GM23338 (cell line): ENCODE measurements around the gene CARMIL1. TPM values are rescaled to one million over a fixed set of nuclear protein-coding genes. Genes with fewer than 3 reads are reported as not detected.

ENCODE experiments used
- ATAC-seq: fragments of 200-7000 bp; cut with Tn5 transposase; 3 replicates; pipeline ENCODE4 v1.9.1; 2020
- DNase-seq: peaks from one replicate; pipeline ENCODE4 v3.0.0-alpha.2; 2015; ENCODE audit warnings: low spot score
- H2AFZ ChIP-seq: fragments of 200-600 bp; sonication (generic); 2 replicates; pipeline ENCODE4 v1.8.0; 2016; ENCODE audit warnings: antibody characterized with exemption, mild to moderate bottlenecking, moderate library complexity
- H3F3A ChIP-seq: fragments of 200-600 bp; sonication (generic); replicated peaks from 2 replicates; pipeline ENCODE4 v1.8.0; 2017; ENCODE audit warnings: antibody characterized with exemption, mixed run types, low read depth
- H3K27ac ChIP-seq: fragments of 200-600 bp; sonication (generic); 2 replicates; pipeline ENCODE4 v1.6.1; 2016; ENCODE audit warnings: low read depth
- H3K27me3 ChIP-seq: fragments of 200-600 bp; sonication (generic); 2 replicates; pipeline ENCODE4 v1.8.0; 2016; ENCODE audit warnings: mild to moderate bottlenecking, mixed run types, moderate library complexity; ENCODE audit not compliant: insufficient read depth
- H3K36me3 ChIP-seq: fragments of 200-600 bp; sonication (generic); 2 replicates; pipeline ENCODE4 v1.8.0; 2016; ENCODE audit warnings: mild to moderate bottlenecking; ENCODE audit not compliant: insufficient read depth
- H3K4me1 ChIP-seq: fragments of 200-600 bp; sonication (generic); 2 replicates; pipeline ENCODE4 v1.8.0; 2016; ENCODE audit warnings: mild to moderate bottlenecking, moderate library complexity; ENCODE audit not compliant: insufficient read depth
- H3K4me2 ChIP-seq: fragments of 200-600 bp; sonication (generic); 2 replicates; pipeline ENCODE4 v1.7.1; 2017; ENCODE audit warnings: mixed run types
- H3K4me3 ChIP-seq: fragments of 200-600 bp; sonication (generic); 2 replicates; pipeline ENCODE4 v1.6.1; 2016; ENCODE audit warnings: mixed run types
- H3K79me2 ChIP-seq: fragments of 200-600 bp; sonication (generic); replicated peaks from 2 replicates; pipeline ENCODE4 v1.8.0; 2017; ENCODE audit warnings: mild to moderate bottlenecking; ENCODE audit not compliant: insufficient read depth
- H3K9me2 ChIP-seq: fragments of 200-600 bp; sonication (generic); 2 replicates; pipeline ENCODE4 v1.8.0; 2017; ENCODE audit not compliant: insufficient read depth
- H4K20me1 ChIP-seq: fragments of 200-600 bp; sonication (generic); replicated peaks from 2 replicates; pipeline ENCODE4 v1.8.0; 2017; ENCODE audit warnings: mild to moderate bottlenecking; ENCODE audit not compliant: insufficient read depth
- H3K27ac Mint-ChIP-seq: 2 replicates; pipeline ENCODE4 v1.8.0; 2020; ENCODE audit warnings: inconsistent platforms, mild to moderate bottlenecking, moderate library complexity, mixed read lengths
- H3K27me3 Mint-ChIP-seq: 3 replicates; pipeline ENCODE4 v1.8.0; 2022; ENCODE audit warnings: low read depth, mild to moderate bottlenecking, moderate library complexity, mixed read lengths, inconsistent platforms; ENCODE audit not compliant: insufficient read depth, poor library complexity
- H3K36me3 Mint-ChIP-seq: 3 replicates; pipeline ENCODE4 v1.8.0; 2021; ENCODE audit warnings: low read depth, mild to moderate bottlenecking, inconsistent platforms, moderate library complexity, mixed read lengths
- H3K4me1 Mint-ChIP-seq: 3 replicates; pipeline ENCODE4 v1.8.0; 2020; ENCODE audit warnings: mild to moderate bottlenecking, inconsistent platforms, mixed read lengths
- H3K4me3 Mint-ChIP-seq: 3 replicates; pipeline ENCODE4 v1.8.0; 2021; ENCODE audit warnings: moderate library complexity, mild to moderate bottlenecking, inconsistent platforms, mixed read lengths
- H3K9me3 Mint-ChIP-seq: 3 replicates; pipeline ENCODE4 v1.8.0; 2020; ENCODE audit warnings: moderate library complexity, mild to moderate bottlenecking, inconsistent platforms, mixed read lengths
- CREB1 ChIP-seq: fragments of 250-450 bp; sonication (Bioruptor Pico); IDR thresholded peaks from 2 replicates; pipeline ENCODE4 v1.5.0; 2020; ENCODE audit warnings: low read depth, mild to moderate bottlenecking, moderate library complexity
- EZH2 ChIP-seq: fragments of 200-600 bp; sonication (generic); IDR thresholded peaks from one replicate; pipeline ENCODE4 v1.8.0; 2017; ENCODE audit warnings: antibody characterized with exemption, mild to moderate bottlenecking, low read depth; ENCODE audit not compliant: unreplicated experiment
- EZH2phosphoT487 ChIP-seq: fragments of 200-600 bp; sonication (generic); IDR thresholded peaks from one replicate; pipeline ENCODE4 v1.8.1; 2018; ENCODE audit warnings: antibody characterized with exemption; ENCODE audit not compliant: unreplicated experiment
- STAT1 ChIP-seq: IDR thresholded peaks from one replicate; pipeline ENCODE4 v1.6.1; 2016; ENCODE audit warnings: antibody characterized with exemption; ENCODE audit not compliant: unreplicated experiment
- polyA plus RNA-seq: library from polyadenylated mRNA; unstranded; fragments of >200 nt; fragmentation: Nextera tagmentation; extraction: Ambion mirVana; gene quantifications from 2 replicates; pipeline ENCODE4 v1.2.1, GENCODE V29; 2016
- total RNA-seq: library from RNA; depleted of rRNA; stranded (reverse); fragments of >200 nt; shearing (Covaris generic); gene quantifications from 2 replicates; pipeline ENCODE4 v1.2.3, GENCODE V29; 2014
- TF ChIP-seq, protein P1 (sequence below): IDR thresholded peaks from 2 replicates; pipeline ENCODE4 v1.6.1; 2016; ENCODE audit warnings: antibody characterized with exemption
- TF ChIP-seq, protein P2 (sequence below), 2 experiments: fragments of 200-600 bp in 1 of 2; sonication (generic) in 1 of 2; conservative IDR thresholded peaks; 2 replicates each; pipeline versions ENCODE4 v1.5.1 to v1.6.1; 2016 to 2017; ENCODE audit warnings: antibody characterized with exemption in 2 of 2, low read depth in 2 of 2, mild to moderate bottlenecking in 2 of 2, moderate library complexity in 1 of 2
- TF ChIP-seq, protein P3 (sequence below): IDR thresholded peaks from one replicate; pipeline ENCODE4 v1.6.1; 2018; ENCODE audit warnings: antibody characterized with exemption; ENCODE audit not compliant: unreplicated experiment

The CARMIL1 gene
- total and polyA plus RNA-seq, 2 experiments from 2014 or later, result 43.2 to 66.9 TPM

DNA sequence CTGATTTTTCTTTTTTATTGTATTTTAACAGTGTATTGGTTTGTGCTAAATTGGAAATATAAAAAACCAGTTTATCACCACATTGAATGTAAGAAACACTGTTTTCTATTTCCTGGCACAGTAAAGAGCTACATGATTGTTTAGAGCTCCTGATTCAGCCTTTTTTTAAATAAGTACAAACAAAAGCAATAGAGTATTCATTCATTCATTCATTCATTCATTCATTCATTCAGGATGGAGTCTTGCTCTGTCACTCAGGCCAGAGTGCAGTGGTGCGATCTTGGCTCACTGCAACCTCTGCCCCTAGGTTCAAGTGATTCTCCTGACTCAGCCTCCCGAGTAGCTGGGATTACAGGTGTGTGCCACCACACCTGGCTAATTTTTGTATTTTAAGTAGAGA lies 276.0 kb downstream of the CARMIL1 start (continued):
- TF ChIP-seq, protein P1, sequence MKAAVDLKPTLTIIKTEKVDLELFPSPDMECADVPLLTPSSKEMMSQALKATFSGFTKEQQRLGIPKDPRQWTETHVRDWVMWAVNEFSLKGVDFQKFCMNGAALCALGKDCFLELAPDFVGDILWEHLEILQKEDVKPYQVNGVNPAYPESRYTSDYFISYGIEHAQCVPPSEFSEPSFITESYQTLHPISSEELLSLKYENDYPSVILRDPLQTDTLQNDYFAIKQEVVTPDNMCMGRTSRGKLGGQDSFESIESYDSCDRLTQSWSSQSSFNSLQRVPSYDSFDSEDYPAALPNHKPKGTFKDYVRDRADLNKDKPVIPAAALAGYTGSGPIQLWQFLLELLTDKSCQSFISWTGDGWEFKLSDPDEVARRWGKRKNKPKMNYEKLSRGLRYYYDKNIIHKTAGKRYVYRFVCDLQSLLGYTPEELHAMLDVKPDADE, result no peak

DNA sequence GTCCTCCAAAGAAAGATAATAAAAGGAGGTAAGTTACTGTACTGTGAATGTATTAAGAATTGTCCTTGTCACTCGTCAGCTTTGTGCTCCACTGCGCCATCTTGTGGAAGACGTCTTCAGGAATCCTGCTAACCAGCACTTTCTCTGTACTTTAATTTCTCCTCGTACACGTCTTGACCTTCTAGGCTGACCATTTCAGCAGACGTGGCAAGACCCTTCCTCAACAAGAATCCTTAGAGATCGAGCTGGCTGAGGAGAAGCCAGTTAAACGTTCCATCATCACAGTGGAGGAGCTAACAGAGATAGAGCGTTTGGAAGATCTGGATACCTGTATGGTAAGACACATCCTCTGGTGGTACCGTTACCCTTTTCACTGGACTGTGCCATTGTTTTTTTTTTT lies 277.3 kb downstream of the CARMIL1 start:
- Histone ChIP-seq H3K4me2 (no peak overlapping the region), H3K27me3 (no peaks in the 10 kb centered on the region), H3K4me1 (no peaks in the 10 kb centered on the region), H3F3A (no peaks in the 10 kb centered on the region), H3K79me2 (no peaks in the 10 kb centered on the region), H4K20me1 (no peaks in the 10 kb centered on the region), H2AFZ (no peak overlapping the region), H3K9me2 (no peaks in the 10 kb centered on the region), H3K27ac (no peak overlapping the region), H3K4me3 (no peak overlapping the region), H3K36me3 (no peaks in the 10 kb centered on the region)
- peaks cover 7% of the 10 kb centered on the region; the same call in 2 of the 3 replicates for H3K4me1 Mint-ChIP-seq
- no peak overlapping the region for H3K4me3 Mint-ChIP-seq
- no peaks in the 10 kb centered on the region for H3K9me3 Mint-ChIP-seq
- no peak for TF ChIP-seq CREB1
- TF ChIP-seq, protein P2, sequence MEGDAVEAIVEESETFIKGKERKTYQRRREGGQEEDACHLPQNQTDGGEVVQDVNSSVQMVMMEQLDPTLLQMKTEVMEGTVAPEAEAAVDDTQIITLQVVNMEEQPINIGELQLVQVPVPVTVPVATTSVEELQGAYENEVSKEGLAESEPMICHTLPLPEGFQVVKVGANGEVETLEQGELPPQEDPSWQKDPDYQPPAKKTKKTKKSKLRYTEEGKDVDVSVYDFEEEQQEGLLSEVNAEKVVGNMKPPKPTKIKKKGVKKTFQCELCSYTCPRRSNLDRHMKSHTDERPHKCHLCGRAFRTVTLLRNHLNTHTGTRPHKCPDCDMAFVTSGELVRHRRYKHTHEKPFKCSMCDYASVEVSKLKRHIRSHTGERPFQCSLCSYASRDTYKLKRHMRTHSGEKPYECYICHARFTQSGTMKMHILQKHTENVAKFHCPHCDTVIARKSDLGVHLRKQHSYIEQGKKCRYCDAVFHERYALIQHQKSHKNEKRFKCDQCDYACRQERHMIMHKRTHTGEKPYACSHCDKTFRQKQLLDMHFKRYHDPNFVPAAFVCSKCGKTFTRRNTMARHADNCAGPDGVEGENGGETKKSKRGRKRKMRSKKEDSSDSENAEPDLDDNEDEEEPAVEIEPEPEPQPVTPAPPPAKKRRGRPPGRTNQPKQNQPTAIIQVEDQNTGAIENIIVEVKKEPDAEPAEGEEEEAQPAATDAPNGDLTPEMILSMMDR (conservative IDR thresholded peaks at IDR 0.05; ENCODE audit: low read depth in 2 of 2), result peak; percentile 87 to 91
- peak; percentile 89 for DNase-seq
- H3K27me3 Mint-ChIP-seq, result no peaks in the 10 kb centered on the region
- no peaks in the 10 kb centered on the region; the same call in 1 of the 3 replicates for H3K36me3 Mint-ChIP-seq
- peak; percentile 75 for ATAC-seq
- peak overlapping the region; percentile 41; the same call in 1 of the 2 replicates for H3K27ac Mint-ChIP-seq

DNA sequence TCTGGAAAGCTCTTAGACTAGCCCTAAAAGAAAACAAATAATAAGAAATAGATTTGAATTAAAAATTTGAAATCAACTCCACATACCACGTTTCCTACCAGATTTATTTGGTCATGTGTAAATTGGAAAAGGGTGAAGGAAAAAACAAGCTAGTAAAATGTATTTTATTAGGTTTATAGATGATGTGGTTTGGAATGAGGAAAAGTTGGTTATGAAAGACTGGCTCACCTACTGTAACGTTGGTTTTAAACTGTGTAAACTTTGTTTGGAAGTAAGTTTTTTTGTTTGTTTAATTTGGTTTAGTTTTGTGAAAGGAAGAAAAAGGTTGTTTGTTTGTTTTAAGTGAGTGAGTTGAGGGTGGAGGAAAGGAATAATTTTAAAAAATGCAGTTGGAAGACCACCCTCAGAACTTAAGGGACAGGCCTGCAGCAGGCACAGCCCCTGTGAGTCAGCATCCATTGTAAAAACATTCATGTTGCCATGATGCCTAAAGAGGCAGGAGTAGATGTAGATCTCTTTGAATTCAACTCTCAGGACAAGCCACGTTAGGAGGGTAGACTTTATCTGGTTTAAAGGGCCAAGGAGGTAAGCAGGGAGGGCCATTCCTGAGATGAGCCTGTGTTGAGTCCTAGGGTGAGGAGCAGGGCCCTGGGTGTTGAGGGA lies 279.1 kb downstream of the CARMIL1 start:
- H3K27me3 Mint-ChIP-seq, result no peaks in the 10 kb centered on the region
- no peaks in the 10 kb centered on the region for H3K79me2 ChIP-seq
- H3K36me3 Mint-ChIP-seq, result no peaks in the 10 kb centered on the region; the same call in 1 of the 3 replicates
- no peaks in the 10 kb centered on the region for H3K4me1 ChIP-seq
- ATAC-seq (no peak), DNase-seq (no peak)
- peak overlapping the region; percentile 92 for H3K27ac Mint-ChIP-seq
- H3K4me2 ChIP-seq, result no peak overlapping the region
- no peaks in the 10 kb centered on the region for H3K9me2 ChIP-seq
- no peaks in the 10 kb centered on the region for H3K27me3 ChIP-seq
- no peaks in the 10 kb centered on the region for H4K20me1 ChIP-seq
- H2AFZ ChIP-seq, result no peak overlapping the region
- H3K4me3 Mint-ChIP-seq, result no peak overlapping the region
- H3K27ac ChIP-seq, result no peak overlapping the region
- H3K4me3 ChIP-seq, result no peak overlapping the region
- H3K4me1 Mint-ChIP-seq, result peaks cover 7% of the 10 kb centered on the region; the same call in 2 of the 3 replicates
- no peaks in the 10 kb centered on the region for H3F3A ChIP-seq
- H3K36me3 ChIP-seq, result no peaks in the 10 kb centered on the region
- H3K9me3 Mint-ChIP-seq, result no peaks in the 10 kb centered on the region
- TF ChIP-seq CREB1 (no peak), STAT1 (no peak), EZH2phosphoT487 (no peak), EZH2 (no peak)
- TF ChIP-seq, protein P3, sequence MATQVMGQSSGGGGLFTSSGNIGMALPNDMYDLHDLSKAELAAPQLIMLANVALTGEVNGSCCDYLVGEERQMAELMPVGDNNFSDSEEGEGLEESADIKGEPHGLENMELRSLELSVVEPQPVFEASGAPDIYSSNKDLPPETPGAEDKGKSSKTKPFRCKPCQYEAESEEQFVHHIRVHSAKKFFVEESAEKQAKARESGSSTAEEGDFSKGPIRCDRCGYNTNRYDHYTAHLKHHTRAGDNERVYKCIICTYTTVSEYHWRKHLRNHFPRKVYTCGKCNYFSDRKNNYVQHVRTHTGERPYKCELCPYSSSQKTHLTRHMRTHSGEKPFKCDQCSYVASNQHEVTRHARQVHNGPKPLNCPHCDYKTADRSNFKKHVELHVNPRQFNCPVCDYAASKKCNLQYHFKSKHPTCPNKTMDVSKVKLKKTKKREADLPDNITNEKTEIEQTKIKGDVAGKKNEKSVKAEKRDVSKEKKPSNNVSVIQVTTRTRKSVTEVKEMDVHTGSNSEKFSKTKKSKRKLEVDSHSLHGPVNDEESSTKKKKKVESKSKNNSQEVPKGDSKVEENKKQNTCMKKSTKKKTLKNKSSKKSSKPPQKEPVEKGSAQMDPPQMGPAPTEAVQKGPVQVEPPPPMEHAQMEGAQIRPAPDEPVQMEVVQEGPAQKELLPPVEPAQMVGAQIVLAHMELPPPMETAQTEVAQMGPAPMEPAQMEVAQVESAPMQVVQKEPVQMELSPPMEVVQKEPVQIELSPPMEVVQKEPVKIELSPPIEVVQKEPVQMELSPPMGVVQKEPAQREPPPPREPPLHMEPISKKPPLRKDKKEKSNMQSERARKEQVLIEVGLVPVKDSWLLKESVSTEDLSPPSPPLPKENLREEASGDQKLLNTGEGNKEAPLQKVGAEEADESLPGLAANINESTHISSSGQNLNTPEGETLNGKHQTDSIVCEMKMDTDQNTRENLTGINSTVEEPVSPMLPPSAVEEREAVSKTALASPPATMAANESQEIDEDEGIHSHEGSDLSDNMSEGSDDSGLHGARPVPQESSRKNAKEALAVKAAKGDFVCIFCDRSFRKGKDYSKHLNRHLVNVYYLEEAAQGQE, result no peak
